Progenitor cell of endocrine pancreas (in vitro differentiated cells): Measurements from ENCODE around the gene BACH2. TPM values are rescaled to one million over a fixed set of nuclear protein-coding genes. Genes with fewer than 3 reads are reported as not detected.
"Not testable (repeated sequence)": the region's sequence is repeated elsewhere in the genome, so short reads cannot be mapped to it uniquely, and the experiment has no call there.

Experiments used
- DNase-seq: peaks from one replicate; pipeline ENCODE4 v3.0.0; 2021; ENCODE audit warnings: low spot score; ENCODE audit not compliant: unreplicated experiment
- H3K27ac Mint-ChIP-seq: 2 replicates; pipeline ENCODE4 v1.8.0; 2021; ENCODE audit warnings: mild to moderate bottlenecking, moderate library complexity, mixed read lengths
- H3K27me3 Mint-ChIP-seq: 2 replicates; pipeline ENCODE4 v1.8.0; 2021; ENCODE audit warnings: mixed read lengths
- H3K36me3 Mint-ChIP-seq: 2 replicates; pipeline ENCODE4 v1.8.0; 2022; ENCODE audit warnings: mixed read lengths; ENCODE audit not compliant: insufficient read depth
- H3K4me1 Mint-ChIP-seq: 2 replicates; pipeline ENCODE4 v1.8.0; 2021; ENCODE audit warnings: low read depth, mixed read lengths
- H3K4me3 Mint-ChIP-seq: 2 replicates; pipeline ENCODE4 v1.8.0; 2021; ENCODE audit warnings: low read depth, mild to moderate bottlenecking, moderate library complexity, mixed read lengths
- H3K9me3 Mint-ChIP-seq: 2 replicates; pipeline ENCODE4 v1.8.0; 2021; ENCODE audit warnings: low read depth, mixed read lengths
- CTCF ChIP-seq: fragments of 200-600 bp; sonication (generic); IDR thresholded peaks from one replicate; pipeline ENCODE4 v1.5.0; 2021; ENCODE audit warnings: antibody characterized with exemption, mild to moderate bottlenecking; ENCODE audit not compliant: unreplicated experiment
- total RNA-seq: library from RNA; stranded (reverse); gene quantifications from 2 replicates; pipeline ENCODE4 v1.2.1, GENCODE V29; 2021

The BACH2 gene
- total RNA-seq, 1 donor from 2014 or later = 11.2 TPM

- Mint-ChIP-seq H3K4me1 (peaks cover 13% of the 10 kb centered on the region), H3K4me3 (no peak overlapping the region), H3K9me3 (no peaks in the 10 kb centered on the region), H3K27ac (no peak overlapping the region), H3K27me3 (peaks cover 3% of the 10 kb centered on the region), H3K36me3 (no peaks in the 10 kb centered on the region)
- DNase-seq = peak; percentile 67
- no peak for TF ChIP-seq CTCF
These were observed 401.3 kb downstream of the BACH2 start for GRCh38 chr6:89895276-89895874.

- no peak for DNase-seq
- H3K4me1 Mint-ChIP-seq = peaks cover 13% of the 10 kb centered on the region
- no peak for TF ChIP-seq CTCF
- peaks cover 3% of the 10 kb centered on the region for H3K27me3 Mint-ChIP-seq
- H3K9me3 Mint-ChIP-seq = no peaks in the 10 kb centered on the region
- no peak within 1 kb of the TSS for H3K4me3 Mint-ChIP-seq
- H3K36me3 Mint-ChIP-seq = no peaks in the 10 kb centered on the region
- H3K27ac Mint-ChIP-seq = no peak within 1 kb of the TSS
These were observed 402.5 kb downstream of the BACH2 start, which contains the start of gene GJA10 for GRCh38 chr6:89894169-89894568. TSS of gene GJA10 (plus strand) at chr6:89894469. CDS start at chr6:89894469, 0 bp downstream.

GRCh38 chr6:89892577-89892976, 404.1 kb downstream of the BACH2 start:
- DNase-seq, H3K4me3 Mint-ChIP-seq, H3K27me3 Mint-ChIP-seq, H3K27ac Mint-ChIP-seq, H3K9me3 Mint-ChIP-seq, H3K36me3 Mint-ChIP-seq: not testable (repeated sequence)
- H3K4me1 Mint-ChIP-seq = peaks cover 13% of the 10 kb centered on the region
- TF ChIP-seq CTCF = peak; percentile 10

GRCh38 chr6:89890845-89891528, 405.7 kb downstream of the BACH2 start:
- not testable (repeated sequence) for H3K27me3 Mint-ChIP-seq, H3K9me3 Mint-ChIP-seq, H3K27ac Mint-ChIP-seq, DNase-seq, H3K36me3 Mint-ChIP-seq
- peak overlapping the region; percentile 1 for H3K4me3 Mint-ChIP-seq
- H3K4me1 Mint-ChIP-seq = peaks cover 13% of the 10 kb centered on the region

GRCh38 chr6:89888871-89889270, 407.8 kb downstream of the BACH2 start:
- Mint-ChIP-seq H3K36me3 (no peaks in the 10 kb centered on the region), H3K27me3 (peaks cover 3% of the 10 kb centered on the region), H3K4me3 (no peak overlapping the region), H3K9me3 (no peaks in the 10 kb centered on the region), H3K4me1 (peaks cover 13% of the 10 kb centered on the region), H3K27ac (no peak overlapping the region)
- no peak for TF ChIP-seq CTCF
- no peak for DNase-seq

GRCh38 chr6:89888138-89888514, 408.5 kb downstream of the BACH2 start:
- no peak for TF ChIP-seq CTCF
- no peak overlapping the region for H3K4me3 Mint-ChIP-seq
- no peaks in the 10 kb centered on the region for H3K9me3 Mint-ChIP-seq
- H3K36me3 Mint-ChIP-seq = no peaks in the 10 kb centered on the region
- H3K27me3 Mint-ChIP-seq = peaks cover 3% of the 10 kb centered on the region
- peaks cover 13% of the 10 kb centered on the region for H3K4me1 Mint-ChIP-seq
- no peak overlapping the region for H3K27ac Mint-ChIP-seq
- no peak for DNase-seq
